Effector CD4-positive, alpha-beta T cell (primary cell): ENCODE measurements around the gene SPAG8.

Source experiments
- DNase-seq: peaks from one replicate; pipeline ENCODE4 v3.0.0-alpha.2; 2020

Gene SPAG8

GRCh38 chr9:35769763-35770162 is 42.3 kb downstream of the SPAG8 start:
- no peak for DNase-seq

GRCh38 chr9:35767458-35767857 is 44.6 kb downstream of the SPAG8 start:
- DNase-seq = no peak

GRCh38 chr9:35766997-35767396 is 45.1 kb downstream of the SPAG8 start:
- no peak for DNase-seq

GRCh38 chr9:35763803-35764202 is 48.3 kb downstream of the SPAG8 start:
- DNase-seq = no peak

- DNase-seq = no peak
These were observed 48.9 kb downstream of the SPAG8 start for GRCh38 chr9:35763181-35763580.

GRCh38 chr9:35760651-35761050 is 51.4 kb downstream of the SPAG8 start:
- DNase-seq = no peak

GRCh38 chr9:35759795-35760194 is 52.3 kb downstream of the SPAG8 start:
- DNase-seq = no peak
